ENCODE results near the gene NFASC. TPM values are rescaled to one million over a fixed set of nuclear protein-coding genes. Genes with fewer than 3 reads are reported as not detected.

The NFASC gene
- total RNA-seq, 1 experiment from 2014 or later = not detected

DNA sequence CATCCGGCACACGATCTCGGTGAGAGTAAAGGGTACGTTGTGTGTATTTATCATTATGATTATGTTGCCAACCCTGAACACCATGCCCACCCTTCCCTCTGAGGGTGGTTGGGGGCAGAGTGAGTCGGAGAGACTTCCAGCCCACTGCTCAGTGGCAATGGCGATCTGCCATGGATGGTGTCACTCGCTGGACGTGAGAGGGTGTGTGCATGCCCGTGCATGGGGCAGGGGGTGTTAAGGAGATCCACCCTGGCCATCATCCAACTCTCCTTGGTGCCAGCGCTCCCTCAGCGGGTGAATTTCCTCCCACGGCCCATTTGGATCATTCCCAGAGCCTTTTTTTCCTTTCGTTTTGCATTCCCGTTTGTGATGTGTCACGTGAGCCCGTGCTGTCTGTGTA is 98.3 kb downstream of the NFASC start:
- Mint-ChIP-seq H3K27me3 (ENCODE audit: unreplicated experiment) (peaks cover 100% of the 10 kb centered on the region), H3K9me3 (ENCODE audit: low read depth, unreplicated experiment) (no peaks in the 10 kb centered on the region), H3K4me3 (ENCODE audit: low read depth, unreplicated experiment) (no peak overlapping the region), H3K4me1 (ENCODE audit: low read depth, unreplicated experiment) (no peaks in the 10 kb centered on the region), H3K36me3 (ENCODE audit: insufficient read depth, unreplicated experiment) (no peaks in the 10 kb centered on the region), H3K27ac (ENCODE audit: unreplicated experiment) (no peak overlapping the region)
- intact Hi-C loops (cut with micrococcal nuclease; ENCODE audit: unreplicated experiment) = no loop called here
- TF ChIP-seq, protein P1, sequence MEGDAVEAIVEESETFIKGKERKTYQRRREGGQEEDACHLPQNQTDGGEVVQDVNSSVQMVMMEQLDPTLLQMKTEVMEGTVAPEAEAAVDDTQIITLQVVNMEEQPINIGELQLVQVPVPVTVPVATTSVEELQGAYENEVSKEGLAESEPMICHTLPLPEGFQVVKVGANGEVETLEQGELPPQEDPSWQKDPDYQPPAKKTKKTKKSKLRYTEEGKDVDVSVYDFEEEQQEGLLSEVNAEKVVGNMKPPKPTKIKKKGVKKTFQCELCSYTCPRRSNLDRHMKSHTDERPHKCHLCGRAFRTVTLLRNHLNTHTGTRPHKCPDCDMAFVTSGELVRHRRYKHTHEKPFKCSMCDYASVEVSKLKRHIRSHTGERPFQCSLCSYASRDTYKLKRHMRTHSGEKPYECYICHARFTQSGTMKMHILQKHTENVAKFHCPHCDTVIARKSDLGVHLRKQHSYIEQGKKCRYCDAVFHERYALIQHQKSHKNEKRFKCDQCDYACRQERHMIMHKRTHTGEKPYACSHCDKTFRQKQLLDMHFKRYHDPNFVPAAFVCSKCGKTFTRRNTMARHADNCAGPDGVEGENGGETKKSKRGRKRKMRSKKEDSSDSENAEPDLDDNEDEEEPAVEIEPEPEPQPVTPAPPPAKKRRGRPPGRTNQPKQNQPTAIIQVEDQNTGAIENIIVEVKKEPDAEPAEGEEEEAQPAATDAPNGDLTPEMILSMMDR (IDR thresholded peaks at IDR 0.05; ENCODE audit: unreplicated experiment) = no peak
- no TSS peak for BruUV-seq (replicated peaks)
- DNase-seq = no peak
- CTCF ChIA-PET = no interaction called here

DNA sequence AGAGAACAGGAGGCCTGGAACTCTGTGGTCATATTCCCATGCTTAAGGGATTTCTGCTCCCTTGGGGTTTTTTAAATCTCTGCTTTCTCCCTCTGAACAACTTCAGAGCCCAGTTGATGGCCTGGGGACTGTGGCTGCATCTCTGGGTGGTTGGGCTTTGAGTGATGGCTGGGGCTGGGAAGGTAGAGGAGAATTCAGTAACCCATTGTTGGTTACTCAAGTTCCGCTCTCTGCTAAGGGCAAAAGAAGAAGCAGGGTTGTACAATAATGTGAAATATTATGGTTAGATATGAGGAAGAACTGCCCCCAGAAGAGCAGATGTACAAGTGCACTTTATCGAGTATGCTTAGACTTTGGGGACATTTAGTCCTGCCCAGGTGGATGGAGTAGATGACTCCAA is 100.3 kb downstream of the NFASC start:
- intact Hi-C loops (cut with micrococcal nuclease; ENCODE audit: unreplicated experiment) = no loop called here
- H3K27ac Mint-ChIP-seq (ENCODE audit: unreplicated experiment) = no peak overlapping the region
- CTCF ChIA-PET = no interaction called here

DNA sequence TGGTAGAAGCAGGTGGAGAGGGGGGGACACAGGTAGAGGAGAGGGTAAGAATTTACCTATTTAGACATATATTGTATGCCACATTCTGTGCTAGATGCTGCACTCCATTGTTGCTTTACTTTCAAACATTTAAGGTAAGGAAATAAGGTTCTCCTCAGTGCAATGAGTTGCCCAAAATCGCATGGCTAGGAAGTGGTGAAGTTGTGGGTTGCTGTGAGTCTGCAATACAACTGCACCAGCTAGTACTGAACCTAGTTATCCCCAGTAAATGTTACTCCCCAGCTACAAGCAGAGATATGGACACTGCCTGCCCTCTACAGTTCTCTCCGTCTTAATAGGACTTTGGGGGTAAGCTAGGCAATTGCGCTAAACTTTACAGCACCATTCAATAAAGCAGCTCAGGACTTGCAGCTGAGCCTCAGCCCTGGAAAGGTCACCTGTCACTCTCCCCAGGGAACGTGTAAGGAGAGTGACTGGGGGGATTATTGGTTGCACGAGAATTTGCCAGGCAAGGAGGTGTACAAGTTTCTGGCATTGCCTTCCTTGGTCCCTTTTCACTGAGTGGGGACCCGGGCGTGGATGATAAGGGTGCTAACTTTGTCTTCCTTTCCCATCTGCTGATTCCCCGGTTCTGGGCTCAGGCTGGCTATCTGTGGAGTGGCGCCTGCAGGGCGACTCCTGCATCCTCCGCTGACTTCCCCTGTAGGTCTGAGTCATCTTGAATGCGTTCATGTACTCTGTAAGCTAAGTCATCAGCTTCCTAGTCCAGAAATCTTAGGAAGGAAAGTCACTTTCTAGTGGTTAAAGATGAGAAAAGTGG is 101.1 kb downstream of the NFASC start:
- no peaks in the 10 kb centered on the region for H3K36me3 Mint-ChIP-seq (ENCODE audit: insufficient read depth, unreplicated experiment)
- no peaks in the 10 kb centered on the region for H3K4me1 Mint-ChIP-seq (ENCODE audit: low read depth, unreplicated experiment)
- H3K9me3 Mint-ChIP-seq (ENCODE audit: low read depth, unreplicated experiment) = no peaks in the 10 kb centered on the region
- H3K4me3 Mint-ChIP-seq (ENCODE audit: low read depth, unreplicated experiment) = no peak overlapping the region
- H3K27me3 Mint-ChIP-seq (ENCODE audit: unreplicated experiment) = peaks cover 99% of the 10 kb centered on the region
- H3K27ac Mint-ChIP-seq (ENCODE audit: unreplicated experiment) = no peak overlapping the region
- CTCF ChIA-PET = interaction anchor here (0.6 to 1.8 kb wide), 4 partner anchors 13 to 1776 kb away, joined by 3 to 11 read pairs (median 4); no protein-coding TSS in a partner anchor
- TF ChIP-seq, protein P1 (IDR thresholded peaks at IDR 0.05; ENCODE audit: unreplicated experiment) = no peak
- intact Hi-C loops (cut with micrococcal nuclease; ENCODE audit: unreplicated experiment) = no loop called here
- no peak for DNase-seq
- no TSS peak for BruUV-seq (replicated peaks)

More for the DNA sequence above, 100.3 kb downstream of the NFASC start:
- no peaks in the 10 kb centered on the region for H3K9me3 Mint-ChIP-seq (ENCODE audit: low read depth, unreplicated experiment)
- DNase-seq = no peak
- peaks cover 99% of the 10 kb centered on the region for H3K27me3 Mint-ChIP-seq (ENCODE audit: unreplicated experiment)
- no peaks in the 10 kb centered on the region for H3K4me1 Mint-ChIP-seq (ENCODE audit: low read depth, unreplicated experiment)
- no peak overlapping the region for H3K4me3 Mint-ChIP-seq (ENCODE audit: low read depth, unreplicated experiment)
- TF ChIP-seq, protein P1 (IDR thresholded peaks at IDR 0.05; ENCODE audit: unreplicated experiment) = no peak
- no TSS peak for BruUV-seq (replicated peaks)
- H3K36me3 Mint-ChIP-seq (ENCODE audit: insufficient read depth, unreplicated experiment) = no peaks in the 10 kb centered on the region

DNA sequence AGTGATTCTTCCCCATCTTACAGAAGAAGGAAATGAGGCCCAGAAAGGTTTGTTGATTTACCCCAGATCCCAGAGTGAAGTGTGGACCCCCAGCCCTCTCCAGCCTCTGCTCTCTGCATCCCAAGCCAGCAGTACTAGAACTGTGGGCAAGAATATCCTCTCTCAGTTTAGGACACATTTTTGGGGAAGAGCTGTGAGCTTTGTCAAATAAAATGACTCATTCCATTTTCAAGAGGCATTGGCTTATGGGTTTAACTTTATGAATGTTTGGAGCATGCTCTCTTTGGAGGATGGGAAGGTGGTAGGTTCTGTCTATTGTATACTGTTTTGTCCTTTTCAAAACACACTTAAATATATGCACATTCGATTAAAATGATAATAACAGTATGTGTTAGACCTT is 101.8 kb downstream of the NFASC start:
- Mint-ChIP-seq H3K4me3 (ENCODE audit: low read depth, unreplicated experiment) (no peak overlapping the region), H3K27ac (ENCODE audit: unreplicated experiment) (no peak overlapping the region), H3K27me3 (ENCODE audit: unreplicated experiment) (peaks cover 99% of the 10 kb centered on the region), H3K4me1 (ENCODE audit: low read depth, unreplicated experiment) (no peaks in the 10 kb centered on the region), H3K9me3 (ENCODE audit: low read depth, unreplicated experiment) (no peaks in the 10 kb centered on the region), H3K36me3 (ENCODE audit: insufficient read depth, unreplicated experiment) (no peaks in the 10 kb centered on the region)
- no TSS peak for BruUV-seq (replicated peaks)
- CTCF ChIA-PET = interaction anchor here (1.2 to 1.8 kb wide), 3 partner anchors 13 to 165 kb away, joined by 4 to 11 read pairs (median 5); no protein-coding TSS in a partner anchor
- no peak for DNase-seq
- TF ChIP-seq, protein P1 (IDR thresholded peaks at IDR 0.05; ENCODE audit: unreplicated experiment) = no peak
- intact Hi-C loops (cut with micrococcal nuclease; ENCODE audit: unreplicated experiment) = no loop called here

Data from Calu3 (cell line).